ENCODE measurements around the gene PKIG. TPM values are rescaled to one million over a fixed set of nuclear protein-coding genes. Genes with fewer than 3 reads are reported as not detected.
A peak's percentile ranks its signal among the peaks of the same experiment; 100 is the strongest.
"Not testable (repeated sequence)": the region's sequence is repeated elsewhere in the genome, so short reads cannot be mapped to it uniquely, and the experiment has no call there.

The PKIG gene
- total and polyA plus RNA-seq, 2 donors: 65.1 to 277 TPM

GRCh38 chr20:44552950-44553908 lies 29.1 kb upstream of the PKIG start:
- Histone ChIP-seq H3K4me1 (ENCODE audit: insufficient read depth) (no peaks in the 10 kb centered on the region), H3K36me3 (ENCODE audit: insufficient read depth) (no peaks in the 10 kb centered on the region), H3K4me3 (ENCODE audit: low read depth, low read length) (no peak overlapping the region), H3K27ac (ENCODE audit: low read depth) (peak overlapping the region; percentile 71)
- WGBS: 23% methylated on average over 6 of the region's 6 CpGs
- no peak for DNase-seq (ENCODE audit: extremely low spot score)

DNA sequence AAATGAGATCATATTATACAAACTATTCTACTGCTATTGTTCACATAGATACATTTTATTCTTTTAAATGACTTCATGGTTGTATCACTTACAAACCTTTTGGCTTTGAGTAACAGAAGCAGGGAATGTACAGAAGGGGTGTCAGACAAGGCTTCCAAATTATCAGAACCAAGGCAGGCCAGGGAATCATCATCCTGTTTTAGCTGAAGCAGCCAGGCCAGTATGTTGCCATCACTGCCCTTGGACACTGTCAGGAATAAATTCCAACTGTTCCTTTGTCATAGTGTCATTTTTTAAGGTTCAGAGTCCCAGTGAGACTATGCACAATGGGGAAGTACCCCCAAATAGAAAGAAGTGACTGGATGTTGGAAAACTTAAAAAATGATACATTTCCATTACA lies 23.1 kb upstream of the PKIG start:
- H3K36me3 ChIP-seq (ENCODE audit: insufficient read depth): no peaks in the 10 kb centered on the region
- H3K4me3 ChIP-seq (ENCODE audit: low read depth, low read length): no peak overlapping the region
- no peak for DNase-seq (ENCODE audit: extremely low spot score)
- no peaks in the 10 kb centered on the region for H3K4me1 ChIP-seq (ENCODE audit: insufficient read depth)
- H3K27ac ChIP-seq (ENCODE audit: low read depth): no peak overlapping the region

GRCh38 chr20:44560229-44560628 lies 22.1 kb upstream of the PKIG start:
- Histone ChIP-seq H3K36me3 (ENCODE audit: insufficient read depth) (no peaks in the 10 kb centered on the region), H3K27ac (ENCODE audit: low read depth) (no peak overlapping the region)

GRCh38 chr20:44560818-44561217 lies 21.6 kb upstream of the PKIG start:
- H3K4me3 ChIP-seq (ENCODE audit: low read depth, low read length); H3K4me1 ChIP-seq (ENCODE audit: insufficient read depth); H3K27ac ChIP-seq (ENCODE audit: low read depth); H3K36me3 ChIP-seq (ENCODE audit: insufficient read depth); DNase-seq (ENCODE audit: extremely low spot score): not testable (repeated sequence)
- WGBS: 88% methylated on average over 6 of the region's 6 CpGs

More at GRCh38 chr20:44560229-44560628, 22.1 kb upstream of the PKIG start:
- DNase-seq (ENCODE audit: extremely low spot score): no peak
- 95% methylated on average over 2 of the region's 2 CpGs for WGBS
- Histone ChIP-seq H3K4me1 (ENCODE audit: insufficient read depth) (no peaks in the 10 kb centered on the region), H3K4me3 (ENCODE audit: low read depth, low read length) (no peak overlapping the region)

- Histone ChIP-seq H3K36me3 (ENCODE audit: insufficient read depth) (no peaks in the 10 kb centered on the region), H3K27ac (ENCODE audit: low read depth) (no peak overlapping the region), H3K4me1 (ENCODE audit: insufficient read depth) (no peaks in the 10 kb centered on the region), H3K4me3 (ENCODE audit: low read depth, low read length) (no peak overlapping the region)
- no peak for DNase-seq (ENCODE audit: extremely low spot score)
These were observed 20.5 kb upstream of the PKIG start for GRCh38 chr20:44561876-44562275.

DNA sequence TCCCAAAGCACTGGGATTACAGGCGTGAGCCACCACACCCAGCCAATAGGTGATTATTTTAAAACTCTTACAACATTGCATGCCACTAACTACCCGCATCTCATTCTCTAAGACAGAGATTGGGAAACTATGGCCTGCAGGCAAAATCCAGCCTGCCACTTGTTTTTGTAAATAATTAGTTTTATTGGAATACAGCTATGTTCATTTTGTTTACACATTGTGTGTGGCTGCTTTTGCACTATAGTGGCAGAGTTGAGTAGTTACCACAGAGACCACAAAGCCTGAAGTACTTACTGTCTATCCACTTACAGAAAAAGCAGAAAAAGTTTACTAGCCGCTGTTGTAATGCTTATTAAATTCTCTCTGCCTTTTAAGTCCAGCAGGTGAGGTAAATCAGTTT lies 16.4 kb upstream of the PKIG start:
- Histone ChIP-seq H3K27ac (ENCODE audit: low read depth) (no peak overlapping the region), H3K4me1 (ENCODE audit: insufficient read depth) (no peaks in the 10 kb centered on the region), H3K36me3 (ENCODE audit: insufficient read depth) (no peaks in the 10 kb centered on the region), H3K4me3 (ENCODE audit: low read depth, low read length) (no peak overlapping the region)
- DNase-seq (ENCODE audit: extremely low spot score): no peak
- WGBS: 90% methylated on average over 3 of the region's 3 CpGs

DNA sequence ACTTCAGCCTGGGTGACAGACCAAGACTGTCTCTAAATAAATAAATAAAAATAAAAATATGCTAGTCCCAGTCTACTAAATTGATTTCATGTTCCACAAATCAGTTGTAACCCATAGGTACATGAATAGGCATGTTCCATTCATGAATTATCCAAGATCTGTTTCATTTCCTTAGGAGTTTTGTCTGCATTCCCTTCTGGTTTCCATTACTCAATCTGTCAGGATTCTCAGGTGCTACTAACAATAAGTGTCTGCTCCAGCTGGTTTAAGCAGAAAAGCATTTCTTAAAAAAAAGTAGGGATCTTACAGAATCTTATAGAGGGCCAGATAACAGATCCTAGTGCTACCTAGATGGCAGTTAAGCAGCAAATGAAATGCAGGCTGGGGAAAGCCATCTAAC lies 15.6 kb upstream of the PKIG start:
- no peak overlapping the region for H3K27ac ChIP-seq (ENCODE audit: low read depth)
- DNase-seq (ENCODE audit: extremely low spot score): no peak
- H3K4me3 ChIP-seq (ENCODE audit: low read depth, low read length): no peak overlapping the region
- no peaks in the 10 kb centered on the region for H3K4me1 ChIP-seq (ENCODE audit: insufficient read depth)
- no peaks in the 10 kb centered on the region for H3K36me3 ChIP-seq (ENCODE audit: insufficient read depth)

GRCh38 chr20:44570367-44570766 lies 12.0 kb upstream of the PKIG start:
- Histone ChIP-seq H3K36me3 (ENCODE audit: insufficient read depth) (no peaks in the 10 kb centered on the region), H3K4me3 (ENCODE audit: low read depth, low read length) (no peak overlapping the region), H3K27ac (ENCODE audit: low read depth) (no peak overlapping the region), H3K4me1 (ENCODE audit: insufficient read depth) (no peaks in the 10 kb centered on the region)
- no peak for DNase-seq (ENCODE audit: extremely low spot score)
- WGBS: 91% methylated on average over 1 of the region's 1 CpG

GRCh38 chr20:44571362-44571988 lies 10.9 kb upstream of the PKIG start:
- no peaks in the 10 kb centered on the region for H3K4me1 ChIP-seq (ENCODE audit: insufficient read depth)
- WGBS: 58% methylated on average over 6 of the region's 6 CpGs
- no peak overlapping the region for H3K4me3 ChIP-seq (ENCODE audit: low read depth, low read length)
- DNase-seq (ENCODE audit: extremely low spot score): no peak
- H3K27ac ChIP-seq (ENCODE audit: low read depth): no peak overlapping the region
- H3K36me3 ChIP-seq (ENCODE audit: insufficient read depth): no peaks in the 10 kb centered on the region

DNA sequence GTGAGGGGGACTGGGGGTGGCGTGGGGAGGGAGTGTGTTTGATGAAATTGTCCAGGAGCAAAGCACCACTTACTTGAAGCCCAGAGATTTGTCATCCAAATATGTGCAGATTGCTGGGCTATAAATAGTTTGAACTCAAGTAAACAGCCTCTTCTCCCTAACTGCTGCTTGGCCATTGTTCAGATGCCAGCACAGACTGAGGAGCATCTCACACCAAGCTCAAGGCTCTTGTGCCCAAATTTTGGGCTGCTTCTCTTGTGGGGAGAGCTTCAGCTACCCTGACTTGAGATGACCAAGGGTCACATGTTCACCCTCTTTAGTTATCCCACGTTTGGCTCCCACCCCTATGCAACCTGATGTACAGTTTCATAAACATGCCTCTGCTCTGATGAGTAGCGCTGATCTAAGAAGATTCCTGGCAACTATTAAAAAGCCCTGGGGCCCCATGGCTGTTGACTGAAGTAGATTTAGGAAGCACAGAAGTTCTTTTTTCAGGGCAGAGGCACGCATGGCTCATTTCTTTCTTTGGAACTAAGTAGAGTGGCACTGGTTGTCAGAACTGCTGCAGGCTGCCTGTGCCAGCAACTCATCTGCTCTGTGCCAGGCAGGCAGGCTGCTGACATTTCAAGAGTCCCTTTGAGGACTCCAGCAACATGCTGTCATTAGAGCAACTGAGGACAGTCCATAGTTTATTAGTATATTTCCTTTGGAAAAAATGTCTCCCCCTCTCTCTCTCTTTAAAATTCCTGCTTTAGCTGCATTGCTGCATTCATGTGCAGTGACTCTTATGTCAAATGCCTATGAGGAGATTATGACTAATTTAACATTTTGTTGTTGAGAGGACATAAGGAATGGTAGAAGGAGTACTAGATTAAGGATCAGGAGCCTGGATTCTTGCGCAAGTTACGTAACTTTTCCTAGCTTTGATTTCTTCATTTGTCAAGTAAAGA lies 9.6 kb upstream of the PKIG start:
- peak; percentile 46 for DNase-seq (ENCODE audit: extremely low spot score)
- H3K4me3 ChIP-seq (ENCODE audit: low read depth, low read length): no peak overlapping the region

DNA sequence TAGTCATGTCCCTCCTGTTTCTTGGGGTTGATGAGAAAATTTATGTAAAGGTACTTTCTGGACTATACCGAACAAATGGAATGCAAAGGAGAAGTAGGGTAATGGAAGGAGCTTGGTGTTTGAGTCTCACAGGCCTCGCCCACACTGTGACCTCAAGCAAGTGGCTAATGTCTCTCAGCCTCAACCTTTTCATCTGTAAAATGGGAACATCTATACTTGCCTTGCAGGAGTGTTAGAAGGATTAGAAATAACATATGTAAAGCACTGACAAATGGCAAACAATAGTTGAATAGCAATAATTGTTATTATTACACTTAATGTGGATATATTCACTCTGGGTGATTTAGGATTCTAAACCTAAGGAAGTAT lies 8.9 kb upstream of the PKIG start:
- WGBS: 67% methylated on average over 2 of the region's 2 CpGs
- Histone ChIP-seq H3K4me3 (ENCODE audit: low read depth, low read length) (no peak overlapping the region), H3K4me1 (ENCODE audit: insufficient read depth) (no peaks in the 10 kb centered on the region)

More for the DNA sequence above, 9.6 kb upstream of the PKIG start:
- 26% methylated on average over 6 of the region's 6 CpGs for WGBS
- H3K36me3 ChIP-seq (ENCODE audit: insufficient read depth): no peaks in the 10 kb centered on the region
- H3K4me1 ChIP-seq (ENCODE audit: insufficient read depth): no peaks in the 10 kb centered on the region
- peak overlapping the region; percentile 52 for H3K27ac ChIP-seq (ENCODE audit: low read depth)

DNA sequence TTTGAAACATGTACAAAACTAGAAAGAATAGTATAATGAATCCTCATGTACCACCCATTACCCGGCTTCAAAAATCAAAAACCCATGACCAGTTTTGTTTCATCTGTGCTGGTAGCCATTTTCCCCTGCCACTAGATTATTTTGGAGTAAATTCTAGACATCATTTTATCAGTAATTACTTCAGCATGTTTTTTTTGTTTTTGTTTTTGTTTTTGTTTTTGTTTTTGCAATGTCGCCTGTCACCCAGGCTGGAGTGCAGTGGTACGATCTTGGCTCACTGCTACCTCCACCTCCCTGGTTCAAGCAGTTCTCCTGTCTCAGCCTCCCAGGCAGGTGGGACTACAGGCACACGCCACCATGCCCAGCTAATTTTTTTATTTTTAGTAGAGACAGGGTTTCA lies 8.0 kb upstream of the PKIG start:
- Histone ChIP-seq H3K36me3 (ENCODE audit: insufficient read depth) (no peaks in the 10 kb centered on the region), H3K27ac (ENCODE audit: low read depth) (no peak overlapping the region), H3K4me1 (ENCODE audit: insufficient read depth) (no peaks in the 10 kb centered on the region), H3K4me3 (ENCODE audit: low read depth, low read length) (no peak overlapping the region)
- DNase-seq (ENCODE audit: extremely low spot score): no peak
- 98% methylated on average over 4 of the region's 4 CpGs for WGBS

More for the DNA sequence above, 8.9 kb upstream of the PKIG start:
- H3K36me3 ChIP-seq (ENCODE audit: insufficient read depth): no peaks in the 10 kb centered on the region
- DNase-seq (ENCODE audit: extremely low spot score): no peak
- H3K27ac ChIP-seq (ENCODE audit: low read depth): no peak overlapping the region

- Histone ChIP-seq H3K27ac (ENCODE audit: low read depth) (no peak overlapping the region), H3K4me3 (ENCODE audit: low read depth, low read length) (no peak overlapping the region), H3K4me1 (ENCODE audit: insufficient read depth) (no peaks in the 10 kb centered on the region), H3K36me3 (ENCODE audit: insufficient read depth) (no peaks in the 10 kb centered on the region)
- DNase-seq (ENCODE audit: extremely low spot score): no peak
- WGBS: 51% methylated on average over 3 of the region's 3 CpGs
These were observed 6.1 kb upstream of the PKIG start for GRCh38 chr20:44576297-44576696.
